ENCODE results near the gene KLHL29.

The KLHL29 gene

DNA sequence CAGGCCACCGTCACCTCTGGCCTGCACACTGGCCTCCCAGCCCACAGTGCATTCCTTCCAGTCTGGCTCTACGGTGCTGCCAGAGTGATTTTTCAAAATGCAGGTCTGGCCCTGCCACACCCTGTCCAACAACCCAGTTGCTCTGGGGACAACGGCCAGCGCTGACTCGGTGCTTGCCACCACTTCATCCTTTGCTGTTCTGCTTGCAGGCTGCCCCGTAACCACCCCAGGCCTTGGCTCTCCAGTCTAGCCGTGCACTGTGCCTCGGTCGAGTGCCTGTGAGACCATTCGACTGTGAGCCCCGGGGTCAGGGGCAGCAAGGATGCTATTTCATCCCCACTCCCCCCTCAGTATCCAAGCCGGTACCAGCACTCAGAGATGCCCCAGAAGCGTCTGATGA lies 262.6 kb downstream of the KLHL29 start:
- TF ChIP-seq, protein P1, sequence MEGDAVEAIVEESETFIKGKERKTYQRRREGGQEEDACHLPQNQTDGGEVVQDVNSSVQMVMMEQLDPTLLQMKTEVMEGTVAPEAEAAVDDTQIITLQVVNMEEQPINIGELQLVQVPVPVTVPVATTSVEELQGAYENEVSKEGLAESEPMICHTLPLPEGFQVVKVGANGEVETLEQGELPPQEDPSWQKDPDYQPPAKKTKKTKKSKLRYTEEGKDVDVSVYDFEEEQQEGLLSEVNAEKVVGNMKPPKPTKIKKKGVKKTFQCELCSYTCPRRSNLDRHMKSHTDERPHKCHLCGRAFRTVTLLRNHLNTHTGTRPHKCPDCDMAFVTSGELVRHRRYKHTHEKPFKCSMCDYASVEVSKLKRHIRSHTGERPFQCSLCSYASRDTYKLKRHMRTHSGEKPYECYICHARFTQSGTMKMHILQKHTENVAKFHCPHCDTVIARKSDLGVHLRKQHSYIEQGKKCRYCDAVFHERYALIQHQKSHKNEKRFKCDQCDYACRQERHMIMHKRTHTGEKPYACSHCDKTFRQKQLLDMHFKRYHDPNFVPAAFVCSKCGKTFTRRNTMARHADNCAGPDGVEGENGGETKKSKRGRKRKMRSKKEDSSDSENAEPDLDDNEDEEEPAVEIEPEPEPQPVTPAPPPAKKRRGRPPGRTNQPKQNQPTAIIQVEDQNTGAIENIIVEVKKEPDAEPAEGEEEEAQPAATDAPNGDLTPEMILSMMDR (IDR thresholded peaks at IDR 0.05; ENCODE audit: low read depth, low read length, missing control alignments), result no peak
- DNase-seq (ENCODE audit: low read depth), result no peak
- in situ Hi-C loops (cut with HindIII; ENCODE audit: low sequenced_read_pairs), result no loop called here
- no peak overlapping the region for H3K4me3 ChIP-seq (ENCODE audit: low read depth, low read length)

DNA sequence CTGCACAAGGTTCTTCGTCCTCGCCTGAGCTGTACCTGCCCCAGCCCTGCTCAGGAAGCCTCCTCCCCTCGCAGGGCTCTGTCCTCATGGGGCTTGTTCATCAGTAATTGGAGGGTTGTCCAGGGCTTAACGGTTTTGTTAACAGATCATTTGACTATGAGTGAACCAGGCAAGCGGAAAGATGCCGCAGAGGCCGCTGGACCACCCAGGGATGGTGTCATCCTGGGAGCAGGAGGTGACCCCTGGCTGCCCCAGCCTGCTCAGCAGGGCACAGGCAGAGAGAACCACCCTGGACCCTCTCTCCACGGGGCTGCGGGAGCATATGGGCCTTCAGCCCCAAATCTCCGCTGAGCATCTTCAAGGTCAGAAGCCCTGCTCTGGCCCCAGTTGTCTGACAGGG lies 264.3 kb downstream of the KLHL29 start:
- no peak overlapping the region for H3K4me3 ChIP-seq (ENCODE audit: low read depth, low read length)
- no peak for DNase-seq (ENCODE audit: low read depth)
- in situ Hi-C loops (cut with HindIII; ENCODE audit: low sequenced_read_pairs), result no loop called here
- TF ChIP-seq, protein P1 (IDR thresholded peaks at IDR 0.05; ENCODE audit: low read depth, low read length, missing control alignments), result no peak

DNA sequence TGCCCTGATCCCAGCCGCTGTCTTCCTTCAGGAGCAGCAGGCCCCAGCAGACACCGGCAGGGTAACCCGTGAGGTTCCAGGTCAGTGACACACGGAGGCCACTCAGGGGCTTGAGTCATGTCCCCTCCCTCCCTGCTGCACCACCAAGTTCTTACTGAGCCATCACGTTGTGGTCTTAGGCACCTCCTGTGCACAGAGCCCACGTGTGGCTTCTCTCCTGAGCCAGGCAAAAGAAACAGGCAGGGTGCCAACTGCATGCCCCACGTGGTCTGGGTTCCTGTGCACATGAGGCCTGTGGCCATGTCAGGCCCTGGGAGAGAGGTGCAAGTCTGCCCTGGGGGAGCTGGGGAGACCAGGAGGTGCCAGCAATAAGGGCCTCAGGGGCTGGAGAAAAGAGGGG lies 264.8 kb downstream of the KLHL29 start:
- DNase-seq (ENCODE audit: low read depth), result peak; percentile 31
- TF ChIP-seq, protein P1 (IDR thresholded peaks at IDR 0.05; ENCODE audit: low read depth, low read length, missing control alignments), result no peak
- no peak overlapping the region for H3K4me3 ChIP-seq (ENCODE audit: low read depth, low read length)
- in situ Hi-C loops (cut with HindIII; ENCODE audit: low sequenced_read_pairs), result no loop called here

DNA sequence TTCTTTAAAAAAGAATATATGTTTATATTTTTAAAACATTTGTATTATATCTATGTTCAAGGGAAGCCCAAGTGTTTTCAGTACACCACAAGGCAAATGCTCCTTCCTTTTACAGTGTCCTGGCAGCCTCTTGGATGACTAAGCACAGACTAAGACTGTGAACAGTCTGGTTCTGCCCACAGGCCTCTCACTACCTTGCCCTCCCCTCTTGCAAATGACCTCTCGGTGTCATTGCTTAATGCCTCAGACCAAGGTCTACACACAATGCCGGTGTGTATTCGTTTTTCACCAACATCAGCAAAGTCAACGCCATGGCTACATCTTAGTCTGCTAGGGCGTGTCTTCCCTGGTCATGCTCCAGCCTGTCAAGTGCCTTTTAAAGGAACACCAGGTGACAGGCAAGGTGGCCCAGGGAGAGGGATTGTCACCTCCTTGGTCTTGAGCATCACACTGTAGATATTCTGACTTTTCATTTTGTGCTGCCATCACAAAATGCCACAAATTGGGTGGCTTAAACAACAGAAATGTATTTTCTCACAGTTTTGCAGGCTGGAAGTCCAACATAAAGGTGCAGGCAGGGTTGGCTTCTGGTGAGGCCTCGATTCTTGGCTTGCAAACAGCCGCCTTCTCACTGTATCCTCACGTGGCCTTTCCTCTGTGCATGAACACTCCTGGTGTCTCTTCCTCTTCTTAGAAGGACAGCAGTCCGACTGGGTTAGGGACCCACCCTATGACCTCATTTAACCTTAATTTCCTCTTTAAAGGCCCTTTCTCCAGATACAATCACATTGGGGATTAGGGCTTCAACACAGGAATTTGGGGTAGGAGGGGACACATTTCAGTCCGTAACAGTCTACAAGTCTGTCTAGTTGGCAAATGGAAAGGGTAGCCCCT lies 266.5 kb downstream of the KLHL29 start:
- in situ Hi-C loops (cut with HindIII; ENCODE audit: low sequenced_read_pairs), result no loop called here
- DNase-seq (ENCODE audit: low read depth), result peak; percentile 64
- H3K4me3 ChIP-seq (ENCODE audit: low read depth, low read length), result no peak overlapping the region
- TF ChIP-seq, protein P1 (IDR thresholded peaks at IDR 0.05; ENCODE audit: low read depth, low read length, missing control alignments), result no peak

DNA sequence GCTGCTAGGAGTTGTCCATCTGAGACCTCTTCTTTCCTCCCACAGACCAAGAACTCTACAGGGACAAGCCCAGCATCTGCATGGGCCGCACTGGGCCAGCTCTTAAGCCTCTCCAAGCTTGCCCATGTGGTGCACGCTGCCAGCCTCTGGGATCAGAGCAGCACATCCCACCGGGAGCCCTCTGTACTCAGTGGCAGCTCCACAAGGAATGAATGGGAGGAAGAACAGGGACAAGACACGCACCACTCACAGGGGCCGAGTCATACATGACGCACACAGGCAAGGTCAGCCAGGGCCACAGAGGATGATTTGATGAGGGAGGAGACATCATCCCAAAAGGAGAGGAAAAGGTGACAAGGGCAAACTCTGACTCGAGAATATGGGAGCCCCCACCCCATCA lies 268.3 kb downstream of the KLHL29 start:
- H3K4me3 ChIP-seq (ENCODE audit: low read depth, low read length), result no peak overlapping the region
- in situ Hi-C loops (cut with HindIII; ENCODE audit: low sequenced_read_pairs), result no loop called here
- TF ChIP-seq, protein P1 (IDR thresholded peaks at IDR 0.05; ENCODE audit: low read depth, low read length, missing control alignments), result no peak

DNA sequence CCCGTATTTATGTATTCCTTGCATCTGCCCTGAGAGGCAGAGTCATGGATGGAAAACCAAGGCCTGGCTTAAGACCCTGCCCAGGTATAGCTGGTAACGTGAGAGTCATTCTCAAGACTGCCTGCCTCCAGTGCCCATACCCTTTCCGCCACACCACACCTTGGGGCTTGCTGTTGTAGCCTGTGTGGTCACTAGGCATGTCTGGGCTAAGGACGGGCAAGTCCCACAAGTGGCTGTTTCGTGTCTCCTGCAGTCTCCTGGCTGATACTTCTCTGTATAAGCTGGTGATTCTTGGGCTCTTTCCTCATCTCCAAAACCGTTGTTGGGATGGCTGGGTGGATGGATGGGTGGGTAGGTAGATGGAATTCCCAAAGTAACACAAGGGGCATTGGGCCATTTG lies 269.8 kb downstream of the KLHL29 start:
- TF ChIP-seq, protein P1 (IDR thresholded peaks at IDR 0.05; ENCODE audit: low read depth, low read length, missing control alignments), result no peak
- DNase-seq (ENCODE audit: low read depth), result no peak
- H3K4me3 ChIP-seq (ENCODE audit: low read depth, low read length), result no peak overlapping the region
- in situ Hi-C loops (cut with HindIII; ENCODE audit: low sequenced_read_pairs), result no loop called here

More for the DNA sequence above, 268.3 kb downstream of the KLHL29 start:
- DNase-seq (ENCODE audit: low read depth), result no peak
